Thyroid gland (tissue), 4 donors: Measurements from ENCODE around the gene DUSP10. TPM values are rescaled to one million over a fixed set of nuclear protein-coding genes. Genes with fewer than 3 reads are reported as not detected.

Experiments
- DNase-seq, 2 donors: peaks; one replicate each; pipeline ENCODE4 v3.0.0-alpha.2; 2019
- H3K27ac ChIP-seq, 3 donors: fragments of 200-600 bp; sonication (generic); 1 replicate in 2 of 3; 2 replicates in 1 of 3; pipeline ENCODE4 v1.5.1; 2016 to 2019; ENCODE audit warnings: mild to moderate bottlenecking in 1 of 3, moderate library complexity in 1 of 3
- H3K27me3 ChIP-seq: fragments of 200-600 bp; sonication (generic); one replicate; pipeline ENCODE4 v1.5.1; 2019
- H3K36me3 ChIP-seq, 2 donors: fragments of 200-600 bp; sonication (generic); one replicate each; pipeline ENCODE4 v1.5.1; 2016 to 2019
- H3K4me1 ChIP-seq, 2 donors: fragments of 200-600 bp; sonication (generic); one replicate each; pipeline ENCODE4 v1.5.1; 2017 to 2019
- H3K4me3 ChIP-seq, 3 donors: fragments of 200-600 bp; sonication (generic); replicated peaks in 1 of 3; 1 replicate in 2 of 3; 2 replicates in 1 of 3; pipeline ENCODE4 v1.5.1; 2016; ENCODE audit warnings: mild to moderate bottlenecking in 1 of 3
- H3K9me3 ChIP-seq: fragments of 200-600 bp; sonication (generic); one replicate; pipeline ENCODE4 v1.5.1; 2017
- POLR2A ChIP-seq, 2 donors: fragments of 450-650 bp; IDR thresholded peaks; one replicate each; pipeline ENCODE4 v1.6.1; 2017; ENCODE audit warnings: antibody characterized with exemption in 2 of 2, mild to moderate bottlenecking in 2 of 2, moderate library complexity in 1 of 2
- WGBS, 2 donors: methylation state at CpG; one replicate each; pipeline ENCODE4 v1.1.5; 2017; 5-methylcytosine and 5-hydroxymethylcytosine counted together
- intact Hi-C: fragments of 100-400 bp; cut with DNase I; formaldehyde crosslinking; loops from one replicate; pipeline ENCODE4 v1.15.1; 2023
- total RNA-seq, 4 donors: library from RNA; depleted of rRNA; stranded (reverse); fragments of >200 nt; gene quantifications; one replicate each; pipeline ENCODE4 v1.2.3, GENCODE V29; 2016
- TF ChIP-seq, protein P1 (sequence below), 6 experiments: fragments of 200-600 bp in 3 of 6; fragments of 450-650 bp in 3 of 6; sonication (generic) in 3 of 6; IDR thresholded peaks; one replicate each; pipeline ENCODE4 v1.5.1; 2016 to 2019; ENCODE audit warnings: antibody characterized with exemption in 6 of 6, mild to moderate bottlenecking in 2 of 6, inconsistent platforms in 1 of 6, moderate library complexity in 1 of 6

Gene DUSP10
- total RNA-seq, 4 donors from 2014 or later: 7.2 to 13.8 (median 8.6) TPM

- DNase-seq: no peak
- Histone ChIP-seq H3K4me3 (no peak overlapping the region), H3K36me3 (no peaks in the 10 kb centered on the region), H3K9me3 (no peaks in the 10 kb centered on the region), H3K4me1 (no peaks in the 10 kb centered on the region), H3K27me3 (no peaks in the 10 kb centered on the region), H3K27ac (no peak overlapping the region)
- intact Hi-C loops: no loop called here
- WGBS, 2 donors: 75 to 100% methylated on average over 1 of the region's 1 CpG
- TF ChIP-seq, protein P1, sequence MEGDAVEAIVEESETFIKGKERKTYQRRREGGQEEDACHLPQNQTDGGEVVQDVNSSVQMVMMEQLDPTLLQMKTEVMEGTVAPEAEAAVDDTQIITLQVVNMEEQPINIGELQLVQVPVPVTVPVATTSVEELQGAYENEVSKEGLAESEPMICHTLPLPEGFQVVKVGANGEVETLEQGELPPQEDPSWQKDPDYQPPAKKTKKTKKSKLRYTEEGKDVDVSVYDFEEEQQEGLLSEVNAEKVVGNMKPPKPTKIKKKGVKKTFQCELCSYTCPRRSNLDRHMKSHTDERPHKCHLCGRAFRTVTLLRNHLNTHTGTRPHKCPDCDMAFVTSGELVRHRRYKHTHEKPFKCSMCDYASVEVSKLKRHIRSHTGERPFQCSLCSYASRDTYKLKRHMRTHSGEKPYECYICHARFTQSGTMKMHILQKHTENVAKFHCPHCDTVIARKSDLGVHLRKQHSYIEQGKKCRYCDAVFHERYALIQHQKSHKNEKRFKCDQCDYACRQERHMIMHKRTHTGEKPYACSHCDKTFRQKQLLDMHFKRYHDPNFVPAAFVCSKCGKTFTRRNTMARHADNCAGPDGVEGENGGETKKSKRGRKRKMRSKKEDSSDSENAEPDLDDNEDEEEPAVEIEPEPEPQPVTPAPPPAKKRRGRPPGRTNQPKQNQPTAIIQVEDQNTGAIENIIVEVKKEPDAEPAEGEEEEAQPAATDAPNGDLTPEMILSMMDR (IDR thresholded peaks at IDR 0.05): no peak
- no peak for TF ChIP-seq POLR2A (IDR thresholded peaks at IDR 0.05)
Measured at GRCh38 chr1:221779771-221780170, 37.9 kb upstream of the DUSP10 start.

- 85 to 89% methylated on average over 8 of the region's 8 CpGs for WGBS, 2 donors
- Histone ChIP-seq H3K27ac (no peak overlapping the region), H3K4me3 (no peak overlapping the region)
Measured at GRCh38 chr1:221778535-221779142, 36.8 kb upstream of the DUSP10 start.

GRCh38 chr1:221778125-221778524 lies 36.2 kb upstream of the DUSP10 start:
- Histone ChIP-seq H3K9me3 (no peaks in the 10 kb centered on the region), H3K4me3 (no peak overlapping the region), H3K4me1 (no peaks in the 10 kb centered on the region), H3K36me3 (no peaks in the 10 kb centered on the region), H3K27ac (no peak overlapping the region), H3K27me3 (no peaks in the 10 kb centered on the region)
- TF ChIP-seq, protein P1 (IDR thresholded peaks at IDR 0.05): no peak
- no peak for TF ChIP-seq POLR2A (IDR thresholded peaks at IDR 0.05)
- intact Hi-C loops: no loop called here
- 90 to 95% methylated on average over 3 of the region's 3 CpGs for WGBS, 2 donors
- no peak for DNase-seq

More at GRCh38 chr1:221778535-221779142, 36.8 kb upstream of the DUSP10 start:
- TF ChIP-seq, protein P1 (IDR thresholded peaks at IDR 0.05): no peak
- TF ChIP-seq POLR2A (IDR thresholded peaks at IDR 0.05): no peak
- Histone ChIP-seq H3K4me1 (no peaks in the 10 kb centered on the region), H3K9me3 (no peaks in the 10 kb centered on the region), H3K36me3 (no peaks in the 10 kb centered on the region), H3K27me3 (no peaks in the 10 kb centered on the region)
- intact Hi-C loops: no loop called here
- DNase-seq: no peak

DNA sequence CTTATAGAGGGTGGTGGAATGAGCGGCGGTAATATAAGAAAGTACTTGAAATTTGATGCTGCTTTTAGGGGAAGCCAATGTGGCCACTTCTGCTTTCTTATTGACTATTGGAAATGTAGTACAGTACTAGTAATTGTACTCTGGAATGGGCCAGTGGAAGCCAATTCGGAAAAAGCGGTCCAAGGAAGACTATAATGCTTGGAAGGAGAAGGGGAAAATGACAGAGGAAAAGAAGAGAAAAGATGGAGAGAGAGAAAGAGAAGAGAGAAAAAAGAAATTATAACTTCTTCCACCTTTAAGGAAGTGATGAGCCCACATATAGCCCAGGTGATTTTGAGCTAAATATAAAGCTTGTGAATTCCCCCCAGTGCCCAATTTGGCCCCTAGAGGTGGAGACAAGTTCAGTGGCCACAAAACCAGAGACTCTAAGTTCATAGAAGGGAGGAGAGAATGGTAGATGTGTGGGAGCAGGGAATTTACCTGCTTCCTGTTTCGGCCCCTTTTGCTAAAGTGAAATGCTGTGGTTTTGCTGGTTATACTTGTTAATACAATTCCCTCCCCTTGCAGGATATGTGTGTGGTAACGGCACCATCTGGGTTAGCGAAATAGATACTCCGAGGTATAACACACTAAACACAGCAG lies 35.7 kb upstream of the DUSP10 start:
- WGBS, 2 donors: 86 to 93% methylated on average over 8 of the region's 8 CpGs
- no peaks in the 10 kb centered on the region for H3K36me3 ChIP-seq
- no peaks in the 10 kb centered on the region for H3K9me3 ChIP-seq
- H3K4me1 ChIP-seq: no peaks in the 10 kb centered on the region
- intact Hi-C loops: no loop called here
- DNase-seq: no peak
- H3K4me3 ChIP-seq: no peak overlapping the region
- H3K27me3 ChIP-seq: no peaks in the 10 kb centered on the region
- no peak for TF ChIP-seq POLR2A (IDR thresholded peaks at IDR 0.05)
- TF ChIP-seq, protein P1 (IDR thresholded peaks at IDR 0.05): no peak
- no peak overlapping the region for H3K27ac ChIP-seq
